ENCODE results near the gene DLGAP4. TPM values are rescaled to one million over a fixed set of nuclear protein-coding genes. Genes with fewer than 3 reads are reported as not detected.
"Not testable (repeated sequence)": the region's sequence is repeated elsewhere in the genome, so short reads cannot be mapped to it uniquely, and the experiment has no call there.

The DLGAP4 gene
- total RNA-seq, 1 donor from 2014 or later: 22.0 TPM

DNA sequence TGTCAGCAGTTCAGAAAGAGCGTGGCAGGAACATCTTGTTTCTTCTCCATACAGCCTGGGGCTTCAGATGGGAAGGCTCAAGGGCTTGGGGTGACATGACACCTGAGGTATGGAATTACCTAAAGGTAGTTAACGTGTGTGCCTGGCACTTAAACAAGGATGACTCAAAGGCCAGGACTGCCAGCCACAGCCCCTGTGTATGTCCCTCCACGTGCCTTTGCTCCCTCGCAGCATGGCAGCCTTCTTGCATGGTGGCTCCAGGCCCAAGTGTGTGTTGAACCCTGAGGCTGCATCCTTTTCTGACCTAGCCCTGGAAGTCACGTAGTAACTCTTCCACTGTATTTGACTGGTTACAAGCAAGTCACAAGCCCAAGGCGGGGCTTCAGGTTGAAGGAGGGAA, 201.6 kb downstream of the DLGAP4 start:
- DNase-seq (ENCODE audit: low spot score in 2 of 2) (no peak), FAIRE-seq (no peak)

GRCh38 chr20:36519012-36519719, 213.0 kb downstream of the DLGAP4 start:
- FAIRE-seq: no peak

DNA sequence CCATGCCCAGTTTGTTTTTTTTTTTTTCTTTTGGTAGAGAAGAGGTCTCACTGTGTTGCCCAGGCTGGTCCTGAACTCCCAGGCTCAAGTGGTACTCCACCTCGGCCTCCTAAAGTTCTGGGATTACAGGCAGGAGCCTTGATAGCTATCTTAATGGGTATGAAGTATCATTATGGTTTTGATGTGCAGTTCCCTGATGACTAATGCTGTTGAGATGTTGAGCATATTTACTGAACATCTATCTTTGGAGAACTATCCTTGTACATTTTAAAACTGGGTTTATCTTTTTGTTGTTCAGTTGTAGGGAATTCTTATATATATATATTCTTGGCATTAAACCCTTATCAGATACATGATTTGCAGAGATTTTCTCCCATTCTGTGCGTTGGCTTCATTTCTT, 213.8 kb downstream of the DLGAP4 start:
- DNase-seq (ENCODE audit: low spot score in 2 of 2): no peak

More at GRCh38 chr20:36519012-36519719, 213.0 kb downstream of the DLGAP4 start:
- DNase-seq (ENCODE audit: low spot score in 2 of 2): no peak

GRCh38 chr20:36521526-36521925, 215.4 kb downstream of the DLGAP4 start:
- FAIRE-seq: no peak

More for the DNA sequence above, 213.8 kb downstream of the DLGAP4 start:
- no peak for FAIRE-seq

DNA sequence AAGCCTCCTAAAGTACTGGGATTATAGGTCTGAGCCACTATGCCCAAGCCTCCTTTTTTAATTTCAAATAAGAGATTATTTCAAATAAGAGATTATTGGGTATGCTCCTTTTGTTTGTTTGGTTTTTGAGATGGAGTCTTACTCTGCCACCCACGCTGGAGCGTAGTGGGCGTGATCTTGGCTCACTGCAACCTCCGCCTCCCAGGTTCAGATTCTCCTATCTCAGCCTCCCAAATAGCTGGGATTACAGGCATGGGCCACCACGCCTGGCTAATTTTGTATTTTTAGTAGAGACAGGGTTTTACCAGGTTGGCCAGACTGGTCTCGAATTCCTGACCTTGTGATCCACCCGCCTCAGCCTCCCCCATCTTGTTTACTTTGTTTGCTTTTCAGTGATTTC, 216.3 kb downstream of the DLGAP4 start:
- DNase-seq (ENCODE audit: low spot score in 2 of 2); FAIRE-seq: not testable (repeated sequence)

More at GRCh38 chr20:36521526-36521925, 215.4 kb downstream of the DLGAP4 start:
- DNase-seq (ENCODE audit: low spot score in 2 of 2): no peak

DNA sequence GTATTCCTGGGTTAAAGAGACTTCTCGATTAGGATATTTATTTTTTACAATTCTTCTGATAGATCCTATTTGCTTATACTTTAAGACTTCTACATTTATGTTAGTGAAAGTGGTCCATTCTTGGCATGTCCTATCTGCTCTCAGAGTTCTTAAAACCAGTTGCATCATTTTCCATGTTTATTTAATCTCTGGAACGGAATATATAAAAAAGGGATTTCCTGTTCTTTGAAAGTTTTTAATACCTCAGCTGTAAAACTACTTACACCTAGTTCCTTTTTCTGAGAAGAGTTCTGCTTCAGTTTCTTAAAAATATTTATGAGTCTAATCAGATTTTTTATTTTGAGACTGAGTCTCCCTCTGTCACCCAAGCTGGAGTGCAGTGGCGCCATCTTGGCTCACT, 217.2 kb downstream of the DLGAP4 start:
- FAIRE-seq (no peak), DNase-seq (ENCODE audit: low spot score in 2 of 2) (no peak)

DNA sequence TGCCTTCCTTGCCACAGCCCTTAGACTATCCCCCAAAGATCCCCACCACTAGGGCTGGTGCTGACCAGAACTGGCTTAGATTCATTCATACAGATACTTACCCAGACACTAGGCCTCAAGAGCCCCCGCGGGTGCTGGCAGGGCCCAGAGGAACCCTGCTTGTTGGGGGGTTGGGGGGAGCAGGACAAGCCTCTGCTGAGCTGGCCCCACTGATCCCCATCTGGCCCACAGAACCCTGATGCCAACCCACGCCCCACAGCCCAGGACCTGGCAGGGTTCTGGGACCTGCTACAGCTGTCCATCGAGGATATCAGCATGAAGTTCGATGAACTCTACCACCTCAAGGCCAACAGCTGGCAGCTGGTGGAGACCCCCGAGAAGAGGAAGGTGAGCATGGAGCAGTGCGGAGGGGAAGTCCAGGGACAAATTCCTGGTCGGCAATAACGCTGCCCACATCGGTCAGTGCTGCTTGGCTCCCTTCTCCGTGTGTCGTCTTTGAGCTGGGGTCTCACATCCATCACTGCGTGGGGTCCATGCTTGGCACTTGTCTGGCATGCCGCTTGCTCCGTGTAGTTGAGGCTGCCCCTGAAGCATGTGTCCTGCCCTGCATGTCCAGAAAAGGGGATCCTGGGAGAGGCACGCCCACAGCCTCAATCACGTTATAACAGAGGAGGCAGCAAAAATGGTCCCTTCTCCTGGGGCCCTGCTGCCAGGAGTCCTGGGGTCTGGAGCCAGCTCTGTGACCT, 219.7 kb downstream of the DLGAP4 start:
- FAIRE-seq: no peak
- DNase-seq (ENCODE audit: low spot score in 2 of 2): no peak

DNA sequence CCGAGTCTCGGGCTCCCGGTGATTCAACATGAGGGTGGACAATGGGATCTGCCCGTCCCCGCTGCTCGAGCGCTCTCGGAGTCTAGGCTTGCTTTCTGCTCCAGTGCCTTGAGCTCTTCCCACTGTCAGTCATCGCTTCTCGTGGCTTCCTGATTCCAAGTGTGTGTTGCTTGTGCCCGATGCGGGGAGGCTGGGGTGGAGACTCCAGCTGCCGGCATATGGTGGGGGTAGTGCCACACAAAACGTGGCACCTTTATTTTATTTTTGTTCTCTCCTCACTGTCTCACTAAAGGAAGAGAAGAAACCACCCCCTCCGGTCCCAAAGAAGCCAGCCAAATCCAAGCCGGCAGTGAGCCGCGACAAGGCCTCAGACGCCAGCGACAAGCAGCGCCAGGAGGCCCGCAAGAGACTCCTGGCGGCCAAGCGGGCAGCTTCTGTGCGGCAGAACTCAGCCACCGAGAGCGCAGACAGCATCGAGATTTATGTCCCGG, 220.4 kb downstream of the DLGAP4 start:
- DNase-seq (ENCODE audit: low spot score in 2 of 2): no peak

DNA sequence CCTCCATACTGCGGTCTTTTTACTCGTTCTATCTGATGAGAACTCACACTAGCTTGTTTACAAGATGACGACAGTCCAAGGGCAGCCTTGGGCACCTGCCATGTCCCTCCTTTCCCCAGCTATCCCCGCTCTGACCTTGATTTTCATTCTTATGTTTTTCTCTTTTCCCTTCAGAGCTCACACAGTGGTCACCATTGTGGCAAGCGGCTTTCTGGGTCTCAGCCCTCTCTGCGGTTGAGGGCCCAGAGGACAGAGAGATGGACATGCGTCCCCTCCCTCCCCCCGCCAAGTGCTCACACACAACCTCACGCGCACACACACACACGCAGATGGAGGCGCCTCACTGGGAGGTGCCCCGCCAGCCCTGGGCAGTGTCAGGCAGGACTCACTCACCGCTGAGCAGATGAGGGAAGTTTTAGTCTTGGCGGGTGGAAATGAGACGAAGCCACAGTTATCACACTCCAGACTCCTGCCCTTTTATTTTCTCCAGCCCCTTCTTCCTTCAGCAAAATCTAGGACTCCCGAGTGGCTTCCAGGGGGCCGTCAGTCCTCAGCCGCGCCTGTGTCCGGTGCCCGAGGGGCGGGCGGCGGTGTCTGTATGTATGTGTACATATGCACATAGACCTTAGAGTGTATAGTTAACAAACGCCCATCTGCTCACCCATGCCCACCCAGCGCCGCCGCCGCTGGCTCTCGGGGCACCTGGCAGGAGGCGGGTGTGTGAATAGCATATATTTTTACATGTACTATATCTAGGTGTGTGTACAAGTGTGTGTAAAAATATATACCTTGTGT, 221.4 kb downstream of the DLGAP4 start:
- DNase-seq (ENCODE audit: low spot score in 2 of 2): no peak

More for the DNA sequence above, 220.4 kb downstream of the DLGAP4 start:
- FAIRE-seq: no peak

GRCh38 chr20:36528176-36528874, 222.2 kb downstream of the DLGAP4 start:
- FAIRE-seq (no peak), DNase-seq (ENCODE audit: low spot score in 2 of 2) (no peak)

More for the DNA sequence above, 221.4 kb downstream of the DLGAP4 start:
- FAIRE-seq: no peak

GRCh38 chr20:36528875-36529417, 222.8 kb downstream of the DLGAP4 start:
- no peak for FAIRE-seq
- DNase-seq (ENCODE audit: low spot score in 2 of 2): no peak

DNA sequence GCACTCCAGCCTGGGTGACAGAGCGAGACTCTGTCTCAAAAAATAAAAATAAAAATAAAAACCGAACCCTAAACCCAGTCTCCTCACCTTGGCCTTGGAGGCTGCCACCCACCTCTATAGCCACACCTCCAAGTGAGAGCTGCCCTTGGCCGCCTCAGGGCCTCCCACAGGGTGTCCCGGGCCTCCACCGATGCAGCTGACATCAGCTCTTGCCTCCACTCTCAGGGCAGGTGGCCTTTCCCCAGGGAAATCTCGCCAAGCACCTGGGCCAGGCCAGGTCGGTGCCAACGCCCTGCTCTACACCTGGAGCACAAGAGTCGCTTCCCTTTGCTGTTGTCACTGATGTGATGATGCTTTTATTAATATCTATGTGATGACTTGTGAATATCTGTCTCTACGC, 226.2 kb downstream of the DLGAP4 start:
- no peak for FAIRE-seq
- DNase-seq (ENCODE audit: low spot score in 2 of 2): no peak

GRCh38 chr20:36532822-36533221, 226.7 kb downstream of the DLGAP4 start:
- DNase-seq (ENCODE audit: low spot score in 2 of 2) (no peak), FAIRE-seq (no peak)

DNA sequence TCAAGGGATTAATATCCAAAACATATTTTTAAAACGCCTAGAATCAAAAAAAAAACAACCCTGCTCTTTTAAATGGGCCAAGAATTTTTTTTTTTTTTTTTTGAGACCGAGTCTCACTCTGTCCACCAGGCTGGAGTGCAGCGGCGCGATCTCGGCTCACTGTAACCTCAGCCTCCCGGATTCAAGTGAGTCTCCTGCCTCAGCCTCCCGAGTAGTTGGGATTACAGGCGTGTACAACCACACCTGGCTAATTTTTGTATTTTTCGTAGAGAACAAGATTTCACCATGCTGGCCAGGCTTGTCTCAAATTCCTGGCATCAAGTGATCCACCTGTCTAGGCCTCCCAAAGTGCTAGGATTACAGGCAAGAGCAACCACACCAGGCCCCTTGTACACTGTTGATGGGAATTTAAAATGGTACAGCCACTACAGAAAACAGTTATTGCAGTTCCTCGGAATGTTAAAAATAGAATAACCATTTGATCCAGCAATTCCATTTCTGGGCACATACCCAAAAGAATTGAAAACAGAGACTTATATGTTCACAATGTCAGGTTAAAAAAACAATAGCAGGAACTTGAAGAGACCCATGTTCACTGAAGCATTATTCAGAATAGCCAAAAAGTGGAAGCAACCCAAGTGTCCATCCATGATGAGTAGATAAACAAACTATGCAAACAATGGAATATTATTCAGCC, 232.0 kb downstream of the DLGAP4 start:
- DNase-seq (ENCODE audit: low spot score in 2 of 2) (no peak), FAIRE-seq (no peak)

GRCh38 chr20:36540551-36541211, 234.5 kb downstream of the DLGAP4 start:
- DNase-seq (ENCODE audit: low spot score in 2 of 2): no peak
- no peak for FAIRE-seq

- FAIRE-seq: no peak
- peak in 1 of 2 donors; percentile 61 for DNase-seq (ENCODE audit: low spot score in 2 of 2)
Observed at GRCh38 chr20:36541227-36541767, 235.2 kb downstream of the DLGAP4 start, which contains the start of gene MYL9. Gene MYL9 (plus strand): TSS chr20:36541519. CDS start chr20:36544885, 3,366 bp downstream.

- DNase-seq (ENCODE audit: low spot score in 2 of 2) (no peak), FAIRE-seq (no peak)
Observed at GRCh38 chr20:36541768-36542488, 235.8 kb downstream of the DLGAP4 start.

Measured in frontal cortex (tissue), 4 donors.